ENCODE data around the gene MAGEA8. TPM values are rescaled to one million over a fixed set of nuclear protein-coding genes. Genes with fewer than 3 reads are reported as not detected.
A peak's percentile ranks its signal among the peaks of the same experiment; 100 is the strongest.

The MAGEA8 gene
- total RNA-seq, 1 donor: not detected

DNA sequence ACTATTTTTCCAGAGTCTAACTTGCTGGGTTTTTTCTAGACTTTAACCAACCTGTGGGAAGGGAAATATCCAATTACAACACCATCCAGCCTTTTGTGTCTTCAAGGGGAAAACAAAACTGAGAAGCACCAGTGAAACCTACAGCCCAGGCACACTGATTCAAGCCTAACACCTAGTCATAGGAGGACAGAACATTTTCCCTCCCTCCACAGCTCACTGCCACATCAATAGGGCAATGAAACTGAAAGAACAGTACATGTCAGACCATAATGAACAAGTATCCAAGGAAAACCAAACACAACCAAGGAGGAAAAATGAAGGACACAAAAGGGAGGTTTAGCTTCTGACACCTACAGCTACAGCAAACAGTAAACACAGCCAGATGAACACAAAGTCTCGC lies 17.6 kb downstream of the MAGEA8 start:
- no peak overlapping the region for H3K4me3 ChIP-seq (ENCODE audit: low read depth, low read length)
- DNase-seq (ENCODE audit: low read depth): no peak
- TF ChIP-seq, protein P1, sequence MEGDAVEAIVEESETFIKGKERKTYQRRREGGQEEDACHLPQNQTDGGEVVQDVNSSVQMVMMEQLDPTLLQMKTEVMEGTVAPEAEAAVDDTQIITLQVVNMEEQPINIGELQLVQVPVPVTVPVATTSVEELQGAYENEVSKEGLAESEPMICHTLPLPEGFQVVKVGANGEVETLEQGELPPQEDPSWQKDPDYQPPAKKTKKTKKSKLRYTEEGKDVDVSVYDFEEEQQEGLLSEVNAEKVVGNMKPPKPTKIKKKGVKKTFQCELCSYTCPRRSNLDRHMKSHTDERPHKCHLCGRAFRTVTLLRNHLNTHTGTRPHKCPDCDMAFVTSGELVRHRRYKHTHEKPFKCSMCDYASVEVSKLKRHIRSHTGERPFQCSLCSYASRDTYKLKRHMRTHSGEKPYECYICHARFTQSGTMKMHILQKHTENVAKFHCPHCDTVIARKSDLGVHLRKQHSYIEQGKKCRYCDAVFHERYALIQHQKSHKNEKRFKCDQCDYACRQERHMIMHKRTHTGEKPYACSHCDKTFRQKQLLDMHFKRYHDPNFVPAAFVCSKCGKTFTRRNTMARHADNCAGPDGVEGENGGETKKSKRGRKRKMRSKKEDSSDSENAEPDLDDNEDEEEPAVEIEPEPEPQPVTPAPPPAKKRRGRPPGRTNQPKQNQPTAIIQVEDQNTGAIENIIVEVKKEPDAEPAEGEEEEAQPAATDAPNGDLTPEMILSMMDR (IDR thresholded peaks at IDR 0.05; ENCODE audit: insufficient read depth, low read depth, low read length): no peak

DNA sequence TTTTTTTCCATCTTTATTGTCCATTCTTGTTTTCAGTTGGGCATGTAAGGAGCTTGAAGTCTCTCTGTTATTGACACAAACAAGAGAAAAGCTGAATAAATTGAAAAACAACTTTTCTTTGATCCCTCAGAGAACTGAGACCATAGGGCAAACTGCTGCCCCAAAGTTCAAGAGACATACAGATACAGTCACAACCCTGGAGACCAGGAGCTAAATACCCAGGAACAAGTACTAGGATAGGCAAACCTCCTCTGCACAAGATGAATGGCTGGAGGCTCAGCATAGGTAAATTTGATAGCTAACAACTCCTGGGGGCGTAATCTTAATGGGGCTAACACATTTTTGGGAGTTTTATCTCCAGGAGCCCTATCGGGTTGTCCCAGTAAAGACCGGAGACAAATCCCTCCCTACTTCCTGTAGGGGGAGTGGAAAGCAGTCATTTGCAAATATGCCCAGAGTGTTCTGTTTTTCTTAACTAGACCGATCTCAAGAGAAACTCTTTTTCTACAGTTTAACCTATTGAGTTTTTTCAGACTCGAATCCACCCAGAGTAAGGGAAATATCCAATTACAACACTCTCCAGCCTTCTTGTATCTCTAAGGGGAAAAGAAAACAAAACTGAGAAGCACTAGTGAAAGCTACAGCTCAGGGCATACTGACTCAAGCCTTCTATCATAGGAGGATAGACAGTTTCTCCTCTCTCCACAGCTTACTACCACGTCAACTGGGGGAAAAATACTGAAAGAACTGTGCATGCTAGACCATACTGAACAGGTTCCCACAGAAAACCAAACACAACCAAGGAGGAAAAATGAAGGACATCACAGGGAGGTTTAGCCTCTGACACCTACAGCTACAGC lies 23.1 kb downstream of the MAGEA8 start:
- DNase-seq (ENCODE audit: low read depth): peak; percentile 21
- peak overlapping the region; percentile 30 for H3K4me3 ChIP-seq (ENCODE audit: low read depth, low read length)

DNA sequence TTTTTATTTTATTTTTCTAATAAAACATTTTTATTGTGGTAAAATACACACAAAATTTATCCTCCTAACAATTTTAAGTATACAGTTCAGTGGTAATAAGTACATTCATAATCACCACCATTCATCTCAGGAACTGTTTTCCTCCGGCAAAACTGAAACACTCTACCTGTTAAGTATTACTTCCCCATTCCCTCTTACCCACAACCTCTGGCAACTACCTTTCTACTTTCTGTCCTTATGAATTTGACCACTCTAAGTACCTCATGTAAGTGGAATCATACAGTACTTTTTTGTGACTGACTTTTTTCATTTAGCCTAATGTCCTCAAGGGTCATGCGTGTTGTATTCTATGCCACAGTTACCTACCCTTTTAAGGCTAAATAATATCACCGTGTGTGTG lies 27.3 kb downstream of the MAGEA8 start:
- TF ChIP-seq, protein P1 (IDR thresholded peaks at IDR 0.05; ENCODE audit: insufficient read depth, low read depth, low read length): no peak
- DNase-seq (ENCODE audit: low read depth): no peak
- no peak overlapping the region for H3K4me3 ChIP-seq (ENCODE audit: low read depth, low read length)

More for the DNA sequence above, 23.1 kb downstream of the MAGEA8 start:
- TF ChIP-seq, protein P1 (IDR thresholded peaks at IDR 0.05; ENCODE audit: insufficient read depth, low read depth, low read length): peak; percentile 15

DNA sequence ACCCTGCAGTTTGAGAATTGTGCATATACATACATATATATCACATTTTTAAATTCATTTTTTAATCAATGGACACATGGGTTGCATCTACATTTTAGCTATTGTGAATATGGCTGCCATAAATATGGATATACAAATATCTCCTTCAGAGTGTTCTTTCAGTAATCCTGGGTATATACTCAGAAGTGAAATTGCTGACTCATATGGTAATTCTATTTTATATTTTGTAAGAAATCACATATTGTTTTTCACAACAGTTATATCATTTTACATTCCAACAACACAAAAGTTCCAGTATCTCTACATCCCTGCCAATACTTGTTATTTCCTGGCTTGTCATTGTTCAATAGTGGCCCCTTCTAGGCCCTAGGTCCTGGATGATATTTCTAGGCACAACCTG lies 27.7 kb downstream of the MAGEA8 start:
- no peak overlapping the region for H3K4me3 ChIP-seq (ENCODE audit: low read depth, low read length)
- TF ChIP-seq, protein P1 (IDR thresholded peaks at IDR 0.05; ENCODE audit: insufficient read depth, low read depth, low read length): no peak
- no peak for DNase-seq (ENCODE audit: low read depth)

DNA sequence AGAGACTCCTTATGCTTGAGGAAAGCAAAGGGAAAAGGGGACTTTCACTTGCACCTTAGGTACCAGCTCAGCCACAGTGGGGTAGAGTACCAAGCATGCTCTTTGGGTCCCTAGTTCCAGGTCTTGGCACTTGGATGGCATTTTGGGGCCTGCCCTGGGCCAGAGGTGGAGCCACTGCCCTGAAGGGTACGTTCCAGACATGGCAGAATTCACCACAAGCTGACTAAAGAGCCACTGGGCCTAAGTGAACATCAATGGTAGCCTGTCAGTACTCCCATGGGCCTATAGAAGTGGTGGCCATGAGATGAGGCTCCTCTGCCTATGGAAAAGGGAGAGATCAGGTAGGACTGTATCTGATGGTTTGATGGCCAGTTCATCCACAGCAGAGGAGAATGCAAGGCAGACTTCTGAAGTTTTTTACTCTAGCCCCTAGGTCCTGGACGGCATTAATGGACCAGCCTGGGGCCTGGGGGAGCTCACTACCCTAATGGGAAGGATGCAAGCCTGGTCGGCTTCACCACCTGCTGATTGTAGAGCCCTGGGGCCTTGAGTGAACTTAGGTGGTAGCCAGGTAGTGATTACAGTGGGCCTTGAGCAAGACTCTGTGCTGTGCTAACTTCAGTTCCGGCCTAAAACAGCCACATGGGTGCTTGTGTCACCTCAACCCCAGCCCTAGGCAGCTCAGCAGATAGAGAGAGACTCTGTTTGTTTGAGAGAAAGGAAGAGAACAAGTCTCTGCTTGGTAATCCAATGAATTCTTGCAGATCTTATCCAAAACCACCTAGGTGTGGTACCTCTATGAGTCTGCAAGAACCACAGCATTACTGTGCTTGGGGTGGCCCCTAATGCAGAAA lies 28.6 kb downstream of the MAGEA8 start:
- no peak overlapping the region for H3K4me3 ChIP-seq (ENCODE audit: low read depth, low read length)
- TF ChIP-seq, protein P1 (IDR thresholded peaks at IDR 0.05; ENCODE audit: insufficient read depth, low read depth, low read length): no peak
- DNase-seq (ENCODE audit: low read depth): no peak

DNA sequence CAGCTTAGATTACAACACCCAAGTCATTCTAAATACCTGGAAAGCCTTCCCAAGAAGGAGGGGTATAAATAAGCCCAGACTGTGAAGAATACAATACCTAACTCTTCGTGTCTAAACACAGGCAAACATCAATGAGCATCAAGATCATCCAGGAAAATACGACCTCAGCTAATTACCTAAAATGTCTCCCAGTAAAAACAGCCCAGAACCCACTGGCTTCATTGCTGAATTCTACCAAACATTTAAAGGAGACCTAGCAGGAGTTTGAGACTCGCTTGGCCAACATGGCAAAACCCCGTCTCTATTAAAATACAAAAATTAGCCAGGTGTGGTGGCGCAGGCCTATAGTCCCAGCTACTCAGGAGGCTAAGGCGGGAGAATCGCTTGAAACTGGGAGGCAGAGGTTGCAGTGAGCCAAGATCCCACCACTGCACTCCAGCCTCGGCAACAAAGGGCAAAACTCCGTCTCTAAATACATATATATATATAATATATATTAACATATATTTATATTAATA lies 29.3 kb downstream of the MAGEA8 start:
- DNase-seq (ENCODE audit: low read depth): no peak
- TF ChIP-seq, protein P1 (IDR thresholded peaks at IDR 0.05; ENCODE audit: insufficient read depth, low read depth, low read length): no peak
- no peak overlapping the region for H3K4me3 ChIP-seq (ENCODE audit: low read depth, low read length)

Data from fibroblast of villous mesenchyme (primary cell).